Uterus (tissue), 2 donors: ENCODE measurements around the gene UCK2.

Experiments
- CTCF ChIP-seq, 4 experiments: fragments of 200-600 bp in 2 of 4; fragments of 450-650 bp in 2 of 4; sonication (generic) in 2 of 4; IDR thresholded peaks; one replicate each; pipeline ENCODE4 v1.5.1; 2016 to 2019; ENCODE audit warnings: antibody characterized with exemption in 4 of 4, mild to moderate bottlenecking in 2 of 4, moderate library complexity in 1 of 4
- POLR2A ChIP-seq, 2 donors: fragments of 450-650 bp; IDR thresholded peaks; one replicate each; pipeline ENCODE4 v1.6.1; 2016; ENCODE audit warnings: antibody characterized with exemption in 2 of 2, mild to moderate bottlenecking in 1 of 2, moderate library complexity in 1 of 2

DNA sequence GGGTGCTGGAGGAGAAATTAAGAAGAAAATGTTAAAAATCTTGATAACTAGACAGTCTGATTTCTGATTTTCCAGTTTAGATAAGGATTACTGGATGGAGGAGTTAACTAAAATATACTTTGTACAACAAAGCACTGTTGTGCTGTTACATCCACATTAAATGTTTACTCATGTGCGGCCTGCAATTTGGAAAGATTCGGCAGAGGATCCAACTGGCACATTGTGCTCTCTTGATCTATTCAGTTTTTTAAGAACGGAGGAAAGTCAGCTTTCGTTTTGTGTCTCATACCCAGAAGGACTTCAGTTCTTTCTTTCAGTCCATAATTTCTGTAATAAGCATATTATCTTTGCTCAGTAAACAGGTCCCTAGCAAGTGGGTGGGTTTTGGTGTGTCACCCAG is 52.5 kb downstream of the UCK2 start:
- TF ChIP-seq CTCF (IDR thresholded peaks at IDR 0.05) (no peak), POLR2A (IDR thresholded peaks at IDR 0.05) (no peak)
